HG03378 (cell line): ENCODE results near the gene CACNA2D4.

Experiments used
- ATAC-seq: cut with Tn5 transposase; IDR thresholded peaks from one replicate; pipeline ENCODE4 v1.9.1; 2021; ENCODE audit warnings: mild to moderate bottlenecking, moderate library complexity; ENCODE audit not compliant: unreplicated experiment

The CACNA2D4 gene

GRCh38 chr12:1847411-1847810 is 71.0 kb downstream of the CACNA2D4 start:
- ATAC-seq: no peak

GRCh38 chr12:1846421-1847405 is 71.7 kb downstream of the CACNA2D4 start:
- no peak for ATAC-seq

GRCh38 chr12:1845886-1846285 is 72.6 kb downstream of the CACNA2D4 start:
- no peak for ATAC-seq

GRCh38 chr12:1845427-1845826 is 73.0 kb downstream of the CACNA2D4 start:
- ATAC-seq: no peak

GRCh38 chr12:1844661-1845409 is 73.6 kb downstream of the CACNA2D4 start:
- ATAC-seq: no peak

- no peak for ATAC-seq
Observed at GRCh38 chr12:1844223-1844622, 74.2 kb downstream of the CACNA2D4 start.

- no peak for ATAC-seq
Observed at GRCh38 chr12:1843641-1844005, 74.8 kb downstream of the CACNA2D4 start.

- no peak for ATAC-seq
Observed at GRCh38 chr12:1842905-1843640, 75.4 kb downstream of the CACNA2D4 start.

- no peak for ATAC-seq
Observed at GRCh38 chr12:1842183-1842904, 76.1 kb downstream of the CACNA2D4 start.

- ATAC-seq: no peak
Observed at GRCh38 chr12:1841586-1842182, 76.8 kb downstream of the CACNA2D4 start.

- no peak for ATAC-seq
Observed at GRCh38 chr12:1840981-1841425, 77.4 kb downstream of the CACNA2D4 start.

- ATAC-seq: no peak
Observed at GRCh38 chr12:1839956-1840951, 78.2 kb downstream of the CACNA2D4 start.

- ATAC-seq: no peak
Observed at GRCh38 chr12:1839464-1839863, 79.0 kb downstream of the CACNA2D4 start.

GRCh38 chr12:1838994-1839365 is 79.5 kb downstream of the CACNA2D4 start:
- no peak for ATAC-seq

GRCh38 chr12:1838205-1838993 is 80.1 kb downstream of the CACNA2D4 start:
- ATAC-seq: no peak

- ATAC-seq: no peak
Observed at GRCh38 chr12:1837541-1838204, 80.8 kb downstream of the CACNA2D4 start.

- no peak for ATAC-seq
Observed at GRCh38 chr12:1836854-1837421, 81.5 kb downstream of the CACNA2D4 start.
